Activated naive CD8-positive, alpha-beta T cell treated with anti-CD3 and anti-CD28 coated beads, Interleukin-2, amount 50 U/mL, for 24 hours (primary cell): ENCODE measurements around the gene PGP.
"Not testable (repeated sequence)": the region's sequence is repeated elsewhere in the genome, so short reads cannot be mapped to it uniquely, and the experiment has no call there.

Source experiments
- ATAC-seq: fragments of 150-1000 bp; cut with Tn5 transposase; one replicate; pipeline ENCODE4 v1.10.0; 2021
- DNase-seq: peaks from one replicate; pipeline ENCODE4 v3.0.0; 2021
- H3K27ac Mint-ChIP-seq: one replicate; pipeline ENCODE4 v1.8.0; 2021; ENCODE audit warnings: mild to moderate bottlenecking, mixed read lengths
- H3K27me3 Mint-ChIP-seq: one replicate; pipeline ENCODE4 v1.8.0; 2021; ENCODE audit warnings: mixed read lengths
- H3K36me3 Mint-ChIP-seq: one replicate; pipeline ENCODE4 v1.8.0; 2021; ENCODE audit warnings: low read depth, mixed read lengths
- H3K4me1 Mint-ChIP-seq: one replicate; pipeline ENCODE4 v1.8.0; 2021; ENCODE audit warnings: mixed read lengths
- H3K4me3 Mint-ChIP-seq: one replicate; pipeline ENCODE4 v1.8.0; 2021; ENCODE audit warnings: mild to moderate bottlenecking, moderate library complexity, mixed read lengths
- H3K9me3 Mint-ChIP-seq: one replicate; pipeline ENCODE4 v1.8.0; 2021; ENCODE audit warnings: mixed read lengths

Gene PGP

DNA sequence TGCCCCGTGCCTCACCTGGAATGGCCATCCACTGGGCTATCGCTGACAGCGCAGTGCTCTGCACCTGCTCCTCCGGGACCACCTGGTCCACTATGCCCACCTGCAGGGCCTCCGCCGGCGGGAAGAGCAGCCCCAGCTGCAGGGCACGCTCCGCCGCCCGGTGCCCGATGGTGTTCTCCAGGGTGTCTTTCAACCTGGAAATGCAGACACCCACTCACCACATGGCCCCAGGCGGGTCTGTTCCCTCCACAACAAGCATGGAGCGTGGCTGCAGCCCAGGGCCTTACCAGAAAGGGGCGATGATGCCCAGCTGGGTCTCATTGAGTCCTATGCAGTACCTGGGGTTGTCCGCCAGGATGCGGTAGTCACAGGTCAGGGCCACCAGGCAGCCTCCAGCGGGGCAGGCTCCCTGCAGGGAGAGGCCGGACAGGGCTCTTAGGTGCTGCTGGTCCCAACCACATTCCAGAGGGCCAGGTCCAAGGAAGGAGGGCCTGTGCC is 28.4 kb upstream of the PGP start:
- Mint-ChIP-seq H3K27me3 (no peaks in the 10 kb centered on the region), H3K9me3 (no peaks in the 10 kb centered on the region), H3K4me1 (no peaks in the 10 kb centered on the region), H3K36me3 (peaks cover 3% of the 10 kb centered on the region), H3K27ac (no peak overlapping the region), H3K4me3 (no peak overlapping the region)
- ATAC-seq (no peak), DNase-seq (no peak)

DNA sequence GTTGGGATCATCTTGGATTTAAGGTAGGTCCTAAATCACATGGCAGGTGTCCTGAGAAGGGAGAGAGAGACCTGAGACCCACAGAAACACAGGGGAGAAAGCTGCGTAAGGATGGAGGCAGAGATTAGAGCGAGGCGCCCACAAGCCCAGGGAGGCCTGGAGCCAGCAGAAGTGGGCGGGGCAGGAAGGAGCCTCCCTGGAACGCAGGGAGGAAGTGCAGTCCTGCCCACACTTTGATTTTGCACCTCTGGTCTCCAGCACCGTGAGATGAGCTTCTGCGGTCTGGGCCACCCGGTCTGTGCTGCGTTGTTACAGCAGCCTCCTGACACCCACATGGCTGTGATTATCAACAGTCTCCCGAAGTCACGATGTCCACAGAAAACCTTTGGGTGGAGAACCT is 28.0 kb upstream of the PGP start:
- Mint-ChIP-seq H3K4me3 (no peak overlapping the region), H3K27ac (no peak overlapping the region), H3K4me1 (no peaks in the 10 kb centered on the region), H3K27me3 (no peaks in the 10 kb centered on the region), H3K36me3 (peaks cover 3% of the 10 kb centered on the region), H3K9me3 (no peaks in the 10 kb centered on the region)
- DNase-seq: no peak
- ATAC-seq: no peak

DNA sequence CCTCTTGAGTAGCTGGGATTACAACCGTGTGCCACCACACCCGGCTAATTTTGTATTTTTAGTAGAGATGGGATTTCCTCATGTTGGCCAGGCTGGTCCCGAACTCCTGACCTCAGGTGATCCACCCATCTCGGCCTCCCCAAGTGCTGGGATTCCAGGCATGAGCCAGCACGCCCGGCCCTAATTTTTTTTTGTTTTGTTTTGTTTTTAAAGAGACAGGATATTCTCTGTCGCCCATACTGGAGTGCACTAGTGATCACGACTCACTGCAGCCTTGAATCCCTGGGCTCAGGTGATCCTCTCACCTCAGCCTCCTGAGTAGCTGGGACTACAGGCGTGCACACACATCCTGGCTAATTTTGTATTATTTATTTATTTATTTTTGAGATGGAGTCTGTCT is 25.7 kb upstream of the PGP start:
- not testable (repeated sequence) for H3K27ac Mint-ChIP-seq, H3K4me3 Mint-ChIP-seq, H3K9me3 Mint-ChIP-seq, H3K4me1 Mint-ChIP-seq, ATAC-seq, H3K36me3 Mint-ChIP-seq, DNase-seq, H3K27me3 Mint-ChIP-seq

DNA sequence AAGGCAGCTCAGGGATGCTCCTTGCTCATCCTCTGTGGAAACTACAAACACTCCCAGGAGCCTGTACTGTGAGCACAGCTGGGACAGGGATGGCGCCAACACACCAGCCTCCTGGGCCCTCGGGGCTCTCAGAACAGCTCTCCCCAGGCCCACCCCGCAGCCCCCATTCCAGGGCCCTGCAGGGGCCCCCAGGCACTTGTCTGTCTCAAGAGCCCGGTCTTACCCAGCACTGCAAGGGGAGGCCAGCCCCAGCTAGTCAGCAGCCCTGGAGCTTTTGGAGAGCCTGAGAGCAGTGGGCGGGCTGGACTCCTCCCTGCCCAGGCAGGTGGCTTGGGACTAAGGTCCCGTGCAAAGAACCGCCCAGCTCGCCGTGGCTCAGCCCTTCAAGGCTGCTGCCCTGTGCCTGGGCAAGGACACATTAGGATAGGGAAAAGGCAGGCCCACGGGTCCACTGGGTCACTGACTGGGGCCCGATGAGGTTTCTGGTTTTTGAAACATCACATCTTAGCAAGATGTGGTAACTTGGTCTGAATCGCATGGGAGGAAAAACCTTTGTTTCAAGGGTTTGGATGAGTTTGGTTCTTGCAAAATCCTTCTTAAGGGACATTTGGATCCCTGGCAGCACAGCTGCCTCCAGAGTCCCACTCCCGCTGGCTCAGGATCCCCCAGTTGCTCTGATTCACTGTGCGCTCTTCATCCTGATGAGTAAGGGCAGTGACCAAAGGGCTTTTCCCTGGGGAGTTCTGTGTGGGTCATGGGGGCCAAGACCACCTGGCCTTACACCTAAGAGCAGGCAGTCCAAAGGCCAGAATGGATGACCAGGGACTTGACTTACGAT is 24.4 kb upstream of the PGP start:
- ATAC-seq: no peak
- no peaks in the 10 kb centered on the region for H3K4me1 Mint-ChIP-seq

DNA sequence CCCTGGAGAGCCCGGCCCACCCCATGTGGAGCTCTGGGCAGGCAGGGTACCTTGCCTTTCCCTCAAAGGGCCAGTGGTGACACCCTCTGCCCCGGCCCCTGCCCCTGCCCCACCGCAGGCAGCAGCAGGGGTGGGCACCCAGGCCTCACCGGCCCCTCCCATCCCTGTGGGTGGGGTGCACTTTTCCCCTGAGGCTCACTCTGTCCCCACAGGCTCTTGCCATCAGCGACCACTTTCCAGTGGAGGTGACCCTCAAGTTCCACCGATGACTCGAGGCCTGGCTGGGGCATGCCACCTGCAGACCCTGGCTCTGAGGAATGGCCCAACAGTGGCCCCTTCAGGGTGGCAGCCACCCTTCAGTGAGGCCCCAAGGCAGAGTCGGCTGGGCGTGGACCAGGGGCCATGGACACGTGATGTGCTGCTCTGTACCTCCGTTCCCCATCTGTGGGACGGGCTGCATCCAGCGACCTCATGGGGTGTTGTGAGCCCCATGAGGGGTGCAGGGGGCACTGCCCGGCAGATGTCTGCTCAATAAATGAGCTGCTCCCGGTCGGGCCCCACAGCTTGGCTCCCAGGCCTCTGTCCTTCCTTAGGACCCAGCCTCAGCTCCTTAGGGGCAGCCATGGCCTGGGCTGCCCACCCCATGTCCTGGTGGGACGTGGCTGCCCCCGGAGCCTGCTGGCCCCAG is 23.7 kb upstream of the PGP start:
- ATAC-seq (no peak), DNase-seq (no peak)
- H3K36me3 Mint-ChIP-seq: peaks cover 14% of the 10 kb centered on the region
- H3K27ac Mint-ChIP-seq: no peak overlapping the region
- H3K4me1 Mint-ChIP-seq: no peaks in the 10 kb centered on the region
- H3K4me3 Mint-ChIP-seq: no peak overlapping the region
- H3K27me3 Mint-ChIP-seq: no peaks in the 10 kb centered on the region
- no peaks in the 10 kb centered on the region for H3K9me3 Mint-ChIP-seq

More for the DNA sequence above, 24.4 kb upstream of the PGP start:
- H3K27ac Mint-ChIP-seq: no peak overlapping the region
- no peak overlapping the region for H3K4me3 Mint-ChIP-seq
- H3K9me3 Mint-ChIP-seq: no peaks in the 10 kb centered on the region
- peaks cover 10% of the 10 kb centered on the region for H3K36me3 Mint-ChIP-seq
- H3K27me3 Mint-ChIP-seq: no peaks in the 10 kb centered on the region
- DNase-seq: no peak

DNA sequence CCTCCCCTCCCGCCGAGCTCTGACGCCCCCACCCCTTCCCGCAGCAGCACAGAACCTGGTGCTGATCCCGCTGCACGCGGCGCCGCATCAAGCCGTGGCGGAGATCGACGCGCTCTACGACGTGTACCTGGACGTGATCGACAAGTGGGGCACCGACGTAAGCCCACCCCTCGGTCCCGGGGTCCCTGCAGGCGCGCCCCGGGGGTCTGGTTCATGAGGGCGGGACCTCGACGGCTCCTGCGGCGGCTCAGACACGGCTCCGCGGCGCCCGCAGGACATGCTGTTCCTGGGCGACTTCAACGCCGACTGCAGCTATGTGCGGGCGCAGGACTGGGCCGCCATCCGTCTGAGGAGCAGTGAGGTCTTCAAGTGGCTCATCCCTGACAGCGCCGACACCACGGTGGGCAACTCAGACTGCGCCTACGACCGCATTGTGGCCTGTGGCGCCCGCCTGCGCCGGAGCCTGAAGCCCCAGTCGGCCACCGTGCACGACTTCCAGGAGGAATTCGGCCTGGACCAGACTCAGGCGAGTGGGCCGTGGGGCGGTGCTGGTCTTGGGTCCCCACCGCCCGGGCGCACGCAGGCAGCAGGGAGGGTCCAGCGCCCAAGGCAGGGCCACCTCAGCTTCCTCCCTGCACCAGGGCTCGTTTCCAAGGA is 23.0 kb upstream of the PGP start:
- DNase-seq: no peak
- H3K9me3 Mint-ChIP-seq: no peaks in the 10 kb centered on the region
- no peak overlapping the region for H3K27ac Mint-ChIP-seq
- H3K4me1 Mint-ChIP-seq: no peaks in the 10 kb centered on the region
- no peak for ATAC-seq
- no peaks in the 10 kb centered on the region for H3K27me3 Mint-ChIP-seq
- no peak overlapping the region for H3K4me3 Mint-ChIP-seq
- H3K36me3 Mint-ChIP-seq: peaks cover 14% of the 10 kb centered on the region

DNA sequence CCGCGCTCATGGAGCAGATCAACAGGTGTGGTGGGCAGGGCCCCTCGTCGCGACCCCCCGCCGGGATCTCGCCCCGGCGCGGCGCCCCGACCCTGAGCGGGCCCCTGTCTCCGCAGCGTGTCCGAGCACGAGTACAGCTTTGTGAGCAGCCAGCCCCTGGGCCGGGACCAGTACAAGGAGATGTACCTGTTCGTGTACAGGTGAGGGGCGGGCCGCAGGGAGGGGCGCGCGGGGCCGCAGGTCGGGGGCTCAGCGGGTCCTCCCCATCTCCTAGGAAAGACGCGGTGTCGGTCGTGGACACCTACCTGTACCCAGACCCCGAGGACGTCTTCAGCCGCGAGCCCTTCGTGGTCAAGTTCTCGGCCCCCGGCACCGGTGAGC is 22.5 kb upstream of the PGP start:
- no peaks in the 10 kb centered on the region for H3K27me3 Mint-ChIP-seq
- no peak overlapping the region for H3K4me3 Mint-ChIP-seq
- no peaks in the 10 kb centered on the region for H3K9me3 Mint-ChIP-seq
- peaks cover 11% of the 10 kb centered on the region for H3K36me3 Mint-ChIP-seq
- no peak for ATAC-seq
- DNase-seq: no peak
- no peak overlapping the region for H3K27ac Mint-ChIP-seq
- H3K4me1 Mint-ChIP-seq: no peaks in the 10 kb centered on the region

DNA sequence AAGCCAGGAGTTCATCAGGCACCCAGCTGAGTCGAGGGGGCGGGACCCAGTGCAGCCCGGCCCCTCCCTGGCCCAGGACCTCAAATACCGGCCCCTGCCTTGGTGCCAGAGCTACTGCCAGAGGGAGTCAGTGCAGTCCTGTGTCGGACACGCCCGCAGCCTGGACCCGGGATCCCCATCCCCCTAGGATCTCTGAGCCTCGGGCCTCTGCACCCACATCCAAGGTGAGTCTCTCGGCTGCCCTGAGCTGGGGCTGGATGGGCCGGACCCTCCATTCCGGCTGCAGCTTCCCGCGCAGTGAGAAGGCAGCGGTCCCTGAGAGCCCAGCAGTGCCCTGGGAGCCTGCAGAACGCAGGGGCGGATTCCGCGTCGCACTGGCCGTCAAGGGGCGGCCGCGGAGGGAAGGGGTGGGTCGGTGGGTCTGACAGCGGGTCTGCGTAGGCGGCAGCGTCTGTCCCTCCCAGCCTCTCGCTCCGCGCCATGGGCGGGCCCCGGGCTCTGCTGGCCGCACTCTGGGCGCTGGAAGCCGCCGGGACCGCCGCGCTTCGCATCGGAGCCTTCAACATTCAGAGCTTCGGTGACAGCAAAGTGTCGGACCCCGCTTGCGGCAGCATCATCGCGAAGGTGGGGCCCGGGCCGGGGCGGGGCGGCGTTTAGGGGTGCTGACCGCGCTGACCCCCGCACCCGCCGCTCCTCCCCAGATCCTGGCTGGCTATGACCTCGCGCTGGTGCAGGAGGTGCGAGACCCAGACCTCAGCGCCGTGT is 21.9 kb upstream of the PGP start, which contains the start of gene DNASE1L2:
Gene DNASE1L2, plus strand, starts transcription at position 108 of the 765 bp plus-strand sequence. Its CDS starts 373 bp downstream, at position 481.
- Mint-ChIP-seq H3K27me3 (no peaks in the 10 kb centered on the region), H3K4me1 (no peaks in the 10 kb centered on the region), H3K9me3 (no peaks in the 10 kb centered on the region), H3K27ac (no peak within 1 kb of the TSS), H3K36me3 (peaks cover 11% of the 10 kb centered on the region), H3K4me3 (no peak within 1 kb of the TSS)
- ATAC-seq (no peak), DNase-seq (no peak)

DNA sequence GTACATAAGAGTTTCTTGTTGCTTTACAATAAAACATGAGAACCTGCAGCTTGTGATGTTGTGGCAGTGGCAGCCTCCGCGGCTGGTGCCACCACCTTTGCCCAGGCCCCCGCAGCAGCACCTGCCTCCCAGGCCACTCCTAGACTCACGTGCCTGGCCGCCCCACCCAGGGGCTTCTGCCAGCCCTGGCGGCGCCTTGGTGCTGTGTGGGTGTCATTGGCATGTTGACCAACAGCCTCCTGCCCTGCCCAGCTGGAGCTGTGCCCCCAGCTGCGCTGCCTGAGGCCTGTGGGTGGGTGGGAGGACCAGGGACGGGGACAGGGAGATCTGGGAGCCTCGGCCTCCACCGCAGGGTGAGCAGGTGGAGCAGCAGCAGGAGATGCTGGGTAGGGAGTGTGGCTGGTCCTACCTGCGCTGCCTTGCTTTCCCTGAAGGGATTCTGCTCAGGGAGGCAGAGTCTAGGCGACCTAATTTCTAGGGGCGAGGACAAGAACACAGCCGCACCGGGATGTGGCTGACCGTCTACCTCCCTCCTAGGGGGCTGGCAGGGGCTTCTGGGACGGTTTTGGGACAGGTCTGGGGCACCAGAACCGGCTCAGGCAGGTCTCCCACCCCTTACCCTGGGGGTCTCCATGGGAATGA is 21.2 kb upstream of the PGP start:
- DNase-seq: no peak
- no peak for ATAC-seq
- Mint-ChIP-seq H3K27me3 (no peaks in the 10 kb centered on the region), H3K27ac (no peak overlapping the region), H3K9me3 (no peaks in the 10 kb centered on the region), H3K4me3 (no peak overlapping the region), H3K4me1 (no peaks in the 10 kb centered on the region), H3K36me3 (peaks cover 11% of the 10 kb centered on the region)

DNA sequence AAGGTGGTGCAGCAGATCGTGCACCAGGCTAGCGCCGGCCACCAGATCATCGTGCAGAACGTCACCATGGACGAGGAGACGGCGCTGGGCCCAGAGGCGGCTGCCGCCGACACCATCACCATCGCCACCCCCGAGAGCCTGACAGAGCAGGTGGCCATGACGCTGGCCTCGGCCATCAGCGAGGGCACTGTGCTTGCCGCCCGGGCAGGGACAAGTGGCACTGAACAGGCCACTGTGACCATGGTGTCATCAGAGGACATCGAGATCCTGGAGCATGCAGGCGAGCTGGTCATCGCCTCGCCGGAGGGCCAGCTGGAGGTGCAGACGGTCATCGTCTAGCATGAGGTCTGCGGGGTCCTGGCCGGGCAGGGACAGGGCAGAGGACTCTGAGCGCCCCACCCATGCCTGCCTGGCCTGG is 20.6 kb upstream of the PGP start:
- peaks cover 12% of the 10 kb centered on the region for H3K36me3 Mint-ChIP-seq
- no peaks in the 10 kb centered on the region for H3K9me3 Mint-ChIP-seq
- no peak overlapping the region for H3K27ac Mint-ChIP-seq
- ATAC-seq (no peak), DNase-seq (no peak)
- H3K4me1 Mint-ChIP-seq: no peaks in the 10 kb centered on the region
- H3K27me3 Mint-ChIP-seq: no peaks in the 10 kb centered on the region
- H3K4me3 Mint-ChIP-seq: no peak overlapping the region

DNA sequence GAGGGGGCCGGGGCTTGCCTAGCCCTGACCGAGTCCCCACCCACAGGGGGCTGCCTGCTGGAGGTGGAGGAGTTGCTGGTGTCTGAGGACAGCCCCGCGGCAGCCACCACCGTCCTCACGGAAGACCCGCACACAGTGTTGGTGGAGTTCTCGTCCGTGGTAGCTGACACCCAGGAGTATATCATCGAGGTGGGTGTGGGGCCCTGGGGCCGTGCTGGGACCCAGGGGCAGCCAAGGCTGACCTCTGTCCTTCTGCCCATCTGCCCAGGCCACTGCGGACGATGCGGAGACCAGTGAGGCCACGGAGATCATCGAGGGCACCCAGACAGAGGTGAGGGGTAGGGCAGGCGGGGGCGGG is 20.2 kb upstream of the PGP start:
- H3K27me3 Mint-ChIP-seq: no peaks in the 10 kb centered on the region
- DNase-seq: no peak
- H3K36me3 Mint-ChIP-seq: peaks cover 16% of the 10 kb centered on the region
- no peak overlapping the region for H3K27ac Mint-ChIP-seq
- no peak for ATAC-seq
- H3K9me3 Mint-ChIP-seq: no peaks in the 10 kb centered on the region
- H3K4me1 Mint-ChIP-seq: no peaks in the 10 kb centered on the region
- no peak overlapping the region for H3K4me3 Mint-ChIP-seq

DNA sequence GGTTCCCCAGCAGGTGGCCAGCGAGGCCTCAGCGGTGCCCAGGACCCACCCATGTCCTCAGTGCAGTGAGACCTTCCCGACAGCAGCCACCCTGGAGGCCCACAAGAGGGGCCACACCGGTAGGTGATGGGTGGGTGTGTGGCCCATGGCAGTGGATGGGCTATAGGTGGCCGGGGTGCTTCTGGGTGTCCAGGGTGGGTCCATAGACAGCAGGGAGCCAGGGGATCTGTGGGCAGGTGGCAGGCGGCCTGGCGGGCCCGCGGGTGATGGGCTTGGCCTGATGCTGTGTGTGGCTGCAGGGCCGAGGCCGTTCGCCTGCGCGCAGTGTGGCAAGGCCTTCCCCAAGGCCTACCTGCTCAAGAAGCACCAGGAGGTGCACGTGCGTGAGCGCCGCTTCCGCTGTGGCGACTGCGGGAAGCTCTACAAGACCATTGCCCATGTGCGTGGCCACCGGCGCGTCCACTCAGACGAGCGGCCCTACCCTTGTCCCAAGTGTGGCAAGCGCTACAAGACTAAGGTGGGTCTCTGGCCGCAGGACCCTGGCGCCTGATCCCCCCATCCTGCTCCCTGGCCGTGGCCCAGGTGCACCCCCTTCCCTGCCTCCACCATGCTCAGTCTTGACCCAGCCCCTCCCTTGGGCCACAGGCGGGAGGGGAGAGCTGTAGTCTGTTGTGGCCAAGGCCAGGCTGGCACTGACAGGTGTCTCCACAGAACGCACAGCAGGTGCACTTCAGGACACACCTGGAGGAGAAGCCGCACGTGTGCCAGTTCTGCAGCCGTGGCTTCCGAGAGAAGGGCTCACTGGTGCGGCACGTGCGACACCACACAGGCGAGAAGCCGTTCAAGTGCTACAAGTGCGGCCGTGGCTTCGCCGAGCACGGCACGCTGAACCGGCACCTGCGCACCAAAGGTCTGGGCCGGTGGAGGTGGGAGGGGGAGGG is 19.5 kb upstream of the PGP start:
- DNase-seq (no peak), ATAC-seq (no peak)
- Mint-ChIP-seq H3K4me3 (no peak overlapping the region), H3K27me3 (no peaks in the 10 kb centered on the region), H3K4me1 (no peaks in the 10 kb centered on the region), H3K9me3 (no peaks in the 10 kb centered on the region), H3K36me3 (peaks cover 19% of the 10 kb centered on the region), H3K27ac (no peak overlapping the region)

DNA sequence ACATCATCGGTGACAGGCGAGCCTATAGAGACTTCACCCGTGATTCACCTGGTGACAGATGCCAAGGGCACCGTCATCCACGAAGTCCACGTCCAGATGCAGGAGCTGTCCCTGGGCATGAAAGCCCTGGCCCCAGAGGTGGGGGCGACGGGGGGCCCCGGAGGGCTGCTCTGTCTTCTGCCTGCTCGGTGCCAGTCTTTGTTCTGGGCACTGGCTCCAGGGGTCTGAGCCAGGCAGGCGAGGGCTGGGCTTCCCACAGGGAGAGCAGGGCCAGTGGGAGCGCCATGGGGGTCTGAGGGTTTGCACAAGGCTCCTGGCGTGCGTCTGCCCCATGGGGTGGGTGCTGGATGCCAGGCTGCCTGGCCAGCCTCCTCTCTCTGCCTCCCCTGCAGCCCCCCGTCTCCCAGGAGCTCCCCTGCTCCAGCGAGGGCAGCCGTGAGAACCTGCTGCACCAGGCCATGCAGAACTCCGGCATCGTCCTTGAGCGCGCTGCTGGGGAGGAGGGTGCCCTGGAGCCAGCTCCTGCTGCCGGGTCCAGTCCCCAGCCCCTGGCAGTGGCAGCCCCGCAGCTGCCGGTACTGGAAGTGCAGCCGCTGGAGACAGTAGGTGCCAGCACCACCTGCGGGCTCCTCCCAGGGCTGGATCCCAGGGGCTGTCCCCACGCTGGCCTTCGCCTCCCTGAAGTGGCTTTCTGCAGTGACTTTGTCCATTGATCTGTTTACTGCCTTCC is 18.6 kb upstream of the PGP start:
- Mint-ChIP-seq H3K9me3 (no peaks in the 10 kb centered on the region), H3K27ac (no peak overlapping the region), H3K36me3 (peaks cover 19% of the 10 kb centered on the region), H3K27me3 (no peaks in the 10 kb centered on the region), H3K4me1 (no peaks in the 10 kb centered on the region), H3K4me3 (no peak overlapping the region)
- no peak for DNase-seq
- ATAC-seq: no peak
